IMR-90 (cell line): ENCODE data around the gene ARMH1. TPM values are rescaled to one million over a fixed set of nuclear protein-coding genes. Genes with fewer than 3 reads are reported as not detected.

ENCODE experiments used
- ATAC-seq: fragments of 200-7000 bp; cut with Tn5 transposase; 2 replicates; pipeline ENCODE4 v1.9.1; 2020; ENCODE audit warnings: low read depth, mild to moderate bottlenecking, moderate library complexity
- BruUV-seq: library from RNA; stranded (reverse); fragments of 400-500 nt; replicated peaks from 2 replicates; lab custom pipeline; 2021; lab: Mats Ljungman, UMichigan
- CTCF ChIA-PET: fragments of 300-600 bp; formaldehyde crosslinking; extraction: SDS; loops from one replicate; lab custom pipeline; 2021; ENCODE audit warnings: antibody characterized with exemption; lab: Yijun Ruan, JAX
- POLR2A ChIA-PET: fragments of 300-600 bp; sonication (Branson Sonifier 250); formaldehyde crosslinking; loops from one replicate; lab custom pipeline; 2022; ENCODE audit warnings: antibody characterized with exemption; ENCODE audit not compliant: unreplicated experiment; lab: Charles Lee
- DNase-seq: peaks from one replicate; pipeline ENCODE4 v3.0.0; 2013
- H2AFZ ChIP-seq: replicated peaks from 2 replicates; pipeline ENCODE3; 2013; ENCODE audit warnings: low read length, mild to moderate bottlenecking; ENCODE audit not compliant: poor library complexity
- H2AK5ac ChIP-seq: 2 replicates; pipeline ENCODE4 v1.6.1; 2013; ENCODE audit warnings: low read depth, low read length, inconsistent platforms
- H2AK9ac ChIP-seq: replicated peaks from 2 replicates; pipeline ENCODE3; 2013; ENCODE audit warnings: mild to moderate bottlenecking, low read depth, low read length, moderate library complexity; ENCODE audit not compliant: poor library complexity
- H2BK120ac ChIP-seq: 2 replicates; pipeline ENCODE4 v1.6.1; 2013; ENCODE audit warnings: low read depth, low read length, inconsistent platforms
- H2BK15ac ChIP-seq: 3 replicates; pipeline ENCODE4 v1.6.1; 2013; ENCODE audit warnings: low read depth, low read length, inconsistent platforms
- H2BK20ac ChIP-seq: 2 replicates; pipeline ENCODE4 v1.6.1; 2013; ENCODE audit warnings: low read depth, mild to moderate bottlenecking, inconsistent platforms, low read length, moderate library complexity
- H2BK5ac ChIP-seq: 2 replicates; pipeline ENCODE4 v1.6.1; 2013; ENCODE audit warnings: mild to moderate bottlenecking, low read depth, low read length, inconsistent platforms; ENCODE audit not compliant: poor library complexity, severe bottlenecking
- H3K14ac ChIP-seq: replicated peaks from 2 replicates; pipeline ENCODE4 v1.6.1; 2013; ENCODE audit warnings: low read depth, low read length, inconsistent platforms
- H3K18ac ChIP-seq: 2 replicates; pipeline ENCODE4 v1.6.1; 2013; ENCODE audit warnings: low read depth, low read length, control low read depth
- H3K23ac ChIP-seq: 2 replicates; pipeline ENCODE4 v1.6.1; 2013; ENCODE audit warnings: low read depth, low read length, inconsistent platforms
- H3K27ac ChIP-seq: 2 replicates; pipeline ENCODE4 v1.5.1; 2013; ENCODE audit warnings: mild to moderate bottlenecking, control low read depth, low read length; ENCODE audit not compliant: insufficient read depth
- H3K27me3 ChIP-seq: 2 replicates; pipeline ENCODE4 v1.6.1; 2013; ENCODE audit warnings: low read length; ENCODE audit not compliant: control insufficient read depth, insufficient read depth
- H3K36me3 ChIP-seq: 2 replicates; pipeline ENCODE4 v1.6.1; 2013; ENCODE audit warnings: low read length, mixed read lengths; ENCODE audit not compliant: control insufficient read depth, insufficient read depth
- H3K4ac ChIP-seq: 2 replicates; pipeline ENCODE4 v1.6.1; 2013; ENCODE audit warnings: low read depth, low read length, inconsistent platforms
- H3K4me1 ChIP-seq: 2 replicates; pipeline ENCODE4 v1.6.1; 2013; ENCODE audit warnings: low read length, mixed read lengths; ENCODE audit not compliant: control insufficient read depth, insufficient read depth
- H3K4me2 ChIP-seq: 2 replicates; pipeline ENCODE4 v1.6.1; 2013; ENCODE audit warnings: low read depth, mild to moderate bottlenecking, control low read depth, low read length, moderate library complexity
- H3K4me3 ChIP-seq: 2 replicates; pipeline ENCODE4 v1.5.1; 2013; ENCODE audit warnings: low read depth, mild to moderate bottlenecking, control low read depth, low read length, moderate library complexity; ENCODE audit not compliant: insufficient read depth
- H3K56ac ChIP-seq: 2 replicates; pipeline ENCODE4 v1.6.1; 2013; ENCODE audit warnings: low read length, inconsistent platforms; ENCODE audit not compliant: insufficient read depth; ENCODE audit errors: extremely low read depth
- H3K79me1 ChIP-seq, 2 experiments: 2 replicates each; pipeline ENCODE4 v1.6.1; 2013; ENCODE audit warnings: low read length in 2 of 2, inconsistent platforms in 1 of 2, low read depth in 1 of 2
- H3K9ac ChIP-seq: 2 replicates; pipeline ENCODE4 v1.6.1; 2013; ENCODE audit warnings: low read depth, low read length, control low read depth
- H3K9me1 ChIP-seq: 2 replicates; pipeline ENCODE4 v1.6.1; 2013; ENCODE audit warnings: low read length, inconsistent platforms; ENCODE audit not compliant: insufficient read depth
- H3K9me3 ChIP-seq: 2 replicates; pipeline ENCODE4 v1.6.1; 2013; ENCODE audit warnings: low read length; ENCODE audit not compliant: control insufficient read depth, insufficient read depth
- H4K20me1 ChIP-seq: 2 replicates; pipeline ENCODE4 v1.6.1; 2013; ENCODE audit warnings: low read length, inconsistent platforms; ENCODE audit not compliant: insufficient read depth
- H4K5ac ChIP-seq: 2 replicates; pipeline ENCODE4 v1.6.1; 2013; ENCODE audit warnings: mild to moderate bottlenecking, low read depth, low read length, control low read depth
- H4K8ac ChIP-seq, 2 experiments: 2 replicates each; pipeline ENCODE4 v1.6.1; 2013; ENCODE audit warnings: low read depth in 2 of 2, low read length in 2 of 2, control low read depth in 1 of 2, inconsistent platforms in 1 of 2
- H4K91ac ChIP-seq: 2 replicates; pipeline ENCODE4 v1.6.1; 2013; ENCODE audit warnings: low read depth, low read length, inconsistent platforms; ENCODE audit not compliant: insufficient read depth
- BHLHE40 ChIP-seq: fragments of 150-350 bp; IDR thresholded peaks from 2 replicates; pipeline ENCODE4 v1.6.1; 2016; ENCODE audit warnings: mild to moderate bottlenecking, low read depth, low read length
- CEBPB ChIP-seq: IDR thresholded peaks from 2 replicates; pipeline ENCODE4 v1.6.1; 2012; ENCODE audit warnings: low read depth, low read length, improper control_type of control experiment
- CHD1 ChIP-seq: IDR thresholded peaks from 2 replicates; pipeline ENCODE4 v1.6.1; 2012; ENCODE audit warnings: low read depth, low read length, improper control_type of control experiment
- CTCF ChIP-seq: conservative IDR thresholded peaks from 2 replicates; pipeline ENCODE4 v1.5.1; 2012; ENCODE audit warnings: mild to moderate bottlenecking, low read depth, low read length, improper control_type of control experiment
- FOS ChIP-seq: fragments of 150-350 bp; IDR thresholded peaks from 2 replicates; pipeline ENCODE4 v1.6.1; 2016; ENCODE audit warnings: low read depth, low read length
- MAFK ChIP-seq: IDR thresholded peaks from 2 replicates; pipeline ENCODE4 v1.6.1; 2012; ENCODE audit warnings: low read depth, low read length, improper control_type of control experiment
- MAZ ChIP-seq: IDR thresholded peaks from 2 replicates; pipeline ENCODE4 v1.6.1; 2012; ENCODE audit warnings: low read depth, mild to moderate bottlenecking, low read length, improper control_type of control experiment, moderate library complexity, borderline replicate concordance
- MXI1 ChIP-seq: IDR thresholded peaks from 2 replicates; pipeline ENCODE4 v1.6.1; 2012; ENCODE audit warnings: low read depth, mild to moderate bottlenecking, low read length, moderate library complexity, borderline replicate concordance
- NFE2L2 ChIP-seq: fragments of 150-350 bp; IDR thresholded peaks from 2 replicates; pipeline ENCODE4 v1.6.1; 2016; ENCODE audit warnings: low read depth, mild to moderate bottlenecking, low read length
- POLR2A ChIP-seq: IDR thresholded peaks from 2 replicates; pipeline ENCODE4 v1.6.1; 2012; ENCODE audit warnings: mild to moderate bottlenecking, low read depth, low read length
- RAD21 ChIP-seq: IDR thresholded peaks from 2 replicates; pipeline ENCODE4 v1.6.1; 2012; ENCODE audit warnings: low read length, improper control_type of control experiment
- RCOR1 ChIP-seq: IDR thresholded peaks from 2 replicates; pipeline ENCODE4 v1.6.1; 2012; ENCODE audit warnings: mild to moderate bottlenecking, low read length, improper control_type of control experiment; ENCODE audit not compliant: insufficient replicate concordance
- RFX5 ChIP-seq: IDR thresholded peaks from 2 replicates; pipeline ENCODE4 v1.8.0; 2012; ENCODE audit warnings: low read depth, mild to moderate bottlenecking, low read length, moderate library complexity
- SMC3 ChIP-seq: fragments of 150-350 bp; IDR thresholded peaks from 2 replicates; pipeline ENCODE4 v1.6.1; 2016; ENCODE audit warnings: low read depth, mild to moderate bottlenecking, antibody characterized with exemption, low read length, moderate library complexity
- USF2 ChIP-seq: fragments of 150-350 bp; IDR thresholded peaks from 2 replicates; pipeline ENCODE4 v1.6.1; 2017; ENCODE audit warnings: mild to moderate bottlenecking, antibody characterized with exemption, low read length, low read depth
- WGBS, 2 experiments: methylation state at CpG; one replicate each; pipeline versions ENCODE4 v1.1.5 to v1.1.7; 2013; ENCODE audit warnings: missing lambda C conversion rate in 2 of 2; ENCODE audit not compliant: insufficient read length in 1 of 2; ENCODE audit errors: extremely low coverage in 2 of 2; 5-methylcytosine and 5-hydroxymethylcytosine counted together
- dilution Hi-C: fragments of 300-500 bp; cut with HindIII; formaldehyde crosslinking; loops from one replicate; pipeline ENCODE4 v1.14.3; 2018; ENCODE audit warnings: low sequenced_read_pairs; ENCODE audit not compliant: unreplicated experiment
- in situ Hi-C: fragments of 300-500 bp; cut with MboI; formaldehyde crosslinking; loops from 3 replicates; pipeline ENCODE4 v1.14.3; 2019; ENCODE audit warnings: low sequenced_read_pairs, inconsistent platforms, mixed read lengths
- intact Hi-C: fragments of 100-400 bp; cut with micrococcal nuclease; formaldehyde crosslinking; loops from 2 replicates; pipeline ENCODE4 v1.10.0; 2022
- polyA plus RNA-seq, 3 experiments: library from polyadenylated mRNA; depleted of rRNA; stranded (reverse); fragments of >200 nt; gene quantifications; 2 replicates each; pipeline ENCODE4 v1.2.3, GENCODE V29; 2012; ENCODE audit warnings: low replicate concordance in 1 of 3
- total RNA-seq: library from RNA; depleted of rRNA; stranded (reverse); fragments of >200 nt; gene quantifications from 2 replicates; pipeline ENCODE4 v1.2.3, GENCODE V29; 2012
- TF ChIP-seq, protein P1 (sequence below): fragments of 150-350 bp; IDR thresholded peaks from 2 replicates; pipeline ENCODE4 v1.6.1; 2016; ENCODE audit warnings: low read depth, mild to moderate bottlenecking, low read length, moderate library complexity, borderline replicate concordance

Gene ARMH1
- total and polyA plus RNA-seq, 2 of the 4 experiments (the other 2 are of a cell fraction): 0.36 to 0.72 TPM

DNA sequence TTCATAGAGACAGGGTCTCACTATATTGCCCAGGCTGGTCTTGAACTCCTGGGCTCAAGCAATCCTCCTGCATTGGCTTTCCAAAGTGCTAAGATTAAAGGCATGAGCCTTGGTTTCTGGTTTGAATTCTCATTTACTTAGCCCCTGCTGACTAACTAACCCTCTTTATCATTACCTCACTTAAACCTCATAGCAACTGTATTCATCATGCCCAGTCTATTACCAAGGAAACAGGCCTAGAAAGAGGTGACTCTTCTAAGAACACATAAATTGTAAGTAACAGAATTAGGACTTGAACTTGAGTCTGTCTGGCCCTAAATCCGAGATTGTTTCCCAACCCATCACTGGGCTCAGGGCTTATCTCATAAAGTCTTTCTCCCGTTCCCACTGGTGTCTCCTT is 44.4 kb upstream of the ARMH1 start:
- in situ Hi-C loops (no loop called here), intact Hi-C loops (no loop called here), dilution Hi-C loops (no loop called here)
- no peak overlapping the region for H3K9ac ChIP-seq
- H2BK120ac ChIP-seq: 0 out of 2 replicates have a peak overlapping the region, but pooled peaks have one; percentile 11
- CTCF ChIA-PET: interaction anchor here (2.4 kb wide), 1 partner anchor 23 kb away, joined by 11 read pairs; no protein-coding TSS in a partner anchor
- H2AK5ac ChIP-seq: no peak overlapping the region; the same call in 1 of the 2 replicates
- no peak overlapping the region for H3K27ac ChIP-seq
- DNase-seq (peak; percentile 82), ATAC-seq (no peak)
- peak overlapping the region; percentile 77; the same call in 1 of the 2 replicates for H3K14ac ChIP-seq
- peaks cover 18% of the 10 kb centered on the region for H3K36me3 ChIP-seq
- no CpG with 5 or more reads among the region's 2 CpGs for WGBS, 2 experiments
- no peak overlapping the region for H3K56ac ChIP-seq
- no peak overlapping the region; the same call in none of the 2 replicates for H3K23ac ChIP-seq
- H3K79me1 ChIP-seq: peaks cover 27 to 36% of the 10 kb centered on the region in 2 experiments
- H3K4ac ChIP-seq: peak overlapping the region; percentile 80
- BruUV-seq: no TSS peak
- no peaks in the 10 kb centered on the region for H3K9me3 ChIP-seq
- peak overlapping the region; percentile 64; the same call in 1 of the 2 replicates for H2BK20ac ChIP-seq
- peak overlapping the region; percentile 28; the same call in 1 of the 2 replicates for H4K91ac ChIP-seq
- peaks cover 38% of the 10 kb centered on the region for H3K9me1 ChIP-seq
- no peaks in the 10 kb centered on the region; the same call in 1 of the 2 replicates for H3K27me3 ChIP-seq
- H3K18ac ChIP-seq: peak overlapping the region; percentile 62; the same call in 1 of the 2 replicates
- peak overlapping the region; percentile 91; the same call in 2 of the 3 replicates for H2BK15ac ChIP-seq
- peak overlapping the region; percentile 93 for H2BK5ac ChIP-seq
- no peak for TF ChIP-seq POLR2A
- no peak for TF ChIP-seq RAD21
- no peak for TF ChIP-seq FOS
- no peak for TF ChIP-seq MAFK
- no peak for TF ChIP-seq RFX5
- TF ChIP-seq, protein P1, sequence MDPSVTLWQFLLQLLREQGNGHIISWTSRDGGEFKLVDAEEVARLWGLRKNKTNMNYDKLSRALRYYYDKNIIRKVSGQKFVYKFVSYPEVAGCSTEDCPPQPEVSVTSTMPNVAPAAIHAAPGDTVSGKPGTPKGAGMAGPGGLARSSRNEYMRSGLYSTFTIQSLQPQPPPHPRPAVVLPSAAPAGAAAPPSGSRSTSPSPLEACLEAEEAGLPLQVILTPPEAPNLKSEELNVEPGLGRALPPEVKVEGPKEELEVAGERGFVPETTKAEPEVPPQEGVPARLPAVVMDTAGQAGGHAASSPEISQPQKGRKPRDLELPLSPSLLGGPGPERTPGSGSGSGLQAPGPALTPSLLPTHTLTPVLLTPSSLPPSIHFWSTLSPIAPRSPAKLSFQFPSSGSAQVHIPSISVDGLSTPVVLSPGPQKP: no peak
- no peak for TF ChIP-seq NFE2L2
- no peak for TF ChIP-seq MAZ
- no peak for TF ChIP-seq USF2
- TF ChIP-seq SMC3: no peak
- TF ChIP-seq RCOR1: no peak
- TF ChIP-seq CTCF: no peak
- no peak for TF ChIP-seq BHLHE40
- TF ChIP-seq MXI1: no peak
- no peak for TF ChIP-seq CEBPB
- TF ChIP-seq CHD1: no peak
- POLR2A ChIA-PET: no interaction called here
- H3K4me1 ChIP-seq: peaks cover 16% of the 10 kb centered on the region
- peak overlapping the region; percentile 4 for H2AK9ac ChIP-seq
- no peak overlapping the region for H2AFZ ChIP-seq
- peak overlapping the region; percentile 99; the same call in 1 of the 2 replicates for H4K5ac ChIP-seq
- H4K20me1 ChIP-seq: peaks cover 12% of the 10 kb centered on the region
- H3K4me3 ChIP-seq: no peak overlapping the region
- H3K4me2 ChIP-seq: no peak overlapping the region
- H4K8ac ChIP-seq: peak overlapping the region in 1 of 2 experiments; percentile 100; a peak in 2 of 4 replicates
